Ascending aorta (tissue), 2 donors: ENCODE results near the gene DPYD. TPM values are rescaled to one million over a fixed set of nuclear protein-coding genes. Genes with fewer than 3 reads are reported as not detected.

Experiments used
- DNase-seq, 2 donors: peaks; one replicate each; pipeline ENCODE4 v3.0.0-alpha.2; 2019; ENCODE audit warnings: low spot score in 2 of 2
- H3K27ac ChIP-seq, 2 donors: fragments of 200-600 bp; sonication (generic); one replicate each; pipeline ENCODE4 v1.5.1; 2016 to 2017; ENCODE audit warnings: mild to moderate bottlenecking in 1 of 2
- H3K27me3 ChIP-seq: fragments of 200-600 bp; sonication (generic); one replicate; pipeline ENCODE4 v1.5.1; 2017
- H3K36me3 ChIP-seq, 2 donors: fragments of 200-600 bp; sonication (generic); one replicate each; pipeline ENCODE4 v1.5.1; 2016
- H3K4me1 ChIP-seq, 2 donors: fragments of 200-600 bp; sonication (generic); one replicate each; pipeline ENCODE4 v1.5.1; 2016 to 2017; ENCODE audit warnings: mild to moderate bottlenecking in 1 of 2
- H3K4me3 ChIP-seq, 2 donors: fragments of 200-600 bp; sonication (generic); one replicate each; pipeline ENCODE4 v1.5.1; 2016 to 2017; ENCODE audit warnings: mild to moderate bottlenecking in 1 of 2
- H3K9me3 ChIP-seq, 2 donors: fragments of 200-600 bp; sonication (generic); one replicate each; pipeline ENCODE4 v1.5.1; 2016
- CTCF ChIP-seq, 3 experiments: fragments of 200-600 bp in 2 of 3; fragments of 450-650 bp in 1 of 3; sonication (generic) in 2 of 3; IDR thresholded peaks; one replicate each; pipeline ENCODE4 v1.5.1; 2016 to 2019; ENCODE audit warnings: antibody characterized with exemption in 3 of 3, mild to moderate bottlenecking in 1 of 3, moderate library complexity in 1 of 3
- intact Hi-C: fragments of 100-400 bp; cut with DNase I; formaldehyde crosslinking; loops from one replicate; pipeline ENCODE4 v1.15.1; 2023
- total RNA-seq: library from RNA; depleted of rRNA; stranded (reverse); fragments of >200 nt; gene quantifications from one replicate; pipeline ENCODE4 v1.1.0, GENCODE V29; 2016

Gene DPYD
- total RNA-seq, 1 donor from 2014 or later, result 22.9 TPM

GRCh38 chr1:97090725-97091124, 830.1 kb downstream of the DPYD start:
- Histone ChIP-seq H3K4me3 (no peak overlapping the region), H3K27me3 (no peaks in the 10 kb centered on the region), H3K36me3 (no peaks in the 10 kb centered on the region), H3K27ac (no peak overlapping the region), H3K9me3 (no peaks in the 10 kb centered on the region), H3K4me1 (no peaks in the 10 kb centered on the region)
- no peak for TF ChIP-seq CTCF (IDR thresholded peaks at IDR 0.05)
- no peak for DNase-seq
- intact Hi-C loops, result no loop called here

- Histone ChIP-seq H3K27me3 (no peaks in the 10 kb centered on the region), H3K4me3 (no peak overlapping the region), H3K9me3 (no peaks in the 10 kb centered on the region), H3K4me1 (no peaks in the 10 kb centered on the region), H3K27ac (no peak overlapping the region), H3K36me3 (no peaks in the 10 kb centered on the region)
- intact Hi-C loops, result no loop called here
- no peak for DNase-seq
- TF ChIP-seq CTCF (IDR thresholded peaks at IDR 0.05), result no peak
These were observed 831.7 kb downstream of the DPYD start for GRCh38 chr1:97089173-97089572.

GRCh38 chr1:97088391-97088790, 832.4 kb downstream of the DPYD start:
- Histone ChIP-seq H3K27me3 (no peaks in the 10 kb centered on the region), H3K4me1 (no peaks in the 10 kb centered on the region), H3K4me3 (no peak overlapping the region), H3K27ac (no peak overlapping the region), H3K9me3 (no peaks in the 10 kb centered on the region), H3K36me3 (no peaks in the 10 kb centered on the region)
- intact Hi-C loops, result no loop called here
- no peak for DNase-seq
- TF ChIP-seq CTCF (IDR thresholded peaks at IDR 0.05), result no peak

- H3K27me3 ChIP-seq, result no peaks in the 10 kb centered on the region
- no peaks in the 10 kb centered on the region for H3K36me3 ChIP-seq
- H3K9me3 ChIP-seq, result no peaks in the 10 kb centered on the region
- no peaks in the 10 kb centered on the region for H3K4me1 ChIP-seq
- no peak for DNase-seq
- intact Hi-C loops, result no loop called here
- H3K27ac ChIP-seq, result no peak overlapping the region
- H3K4me3 ChIP-seq, result no peak overlapping the region
- TF ChIP-seq CTCF (IDR thresholded peaks at IDR 0.05), result no peak
These were observed 836.3 kb downstream of the DPYD start for GRCh38 chr1:97084546-97084945.

- TF ChIP-seq CTCF (IDR thresholded peaks at IDR 0.05), result no peak
- Histone ChIP-seq H3K27ac (no peak overlapping the region), H3K9me3 (no peaks in the 10 kb centered on the region), H3K36me3 (no peaks in the 10 kb centered on the region), H3K4me3 (no peak overlapping the region), H3K4me1 (no peaks in the 10 kb centered on the region), H3K27me3 (no peaks in the 10 kb centered on the region)
- no peak for DNase-seq
- intact Hi-C loops, result no loop called here
These were observed 838.5 kb downstream of the DPYD start for GRCh38 chr1:97082160-97082848.

- no peaks in the 10 kb centered on the region for H3K4me1 ChIP-seq
- no peak for TF ChIP-seq CTCF (IDR thresholded peaks at IDR 0.05)
These were observed 842.0 kb downstream of the DPYD start for GRCh38 chr1:97078872-97079271.

More at GRCh38 chr1:97078872-97079271, 842.0 kb downstream of the DPYD start:
- Histone ChIP-seq H3K27ac (no peak overlapping the region), H3K9me3 (no peaks in the 10 kb centered on the region), H3K27me3 (no peaks in the 10 kb centered on the region), H3K36me3 (no peaks in the 10 kb centered on the region), H3K4me3 (no peak overlapping the region)
- DNase-seq, result no peak
- intact Hi-C loops, result no loop called here
